OCI-LY7 (cell line): ENCODE measurements around the gene POR. TPM values are rescaled to one million over a fixed set of nuclear protein-coding genes. Genes with fewer than 3 reads are reported as not detected.

ENCODE experiments used
- BruUV-seq: library from RNA; stranded (reverse); fragments of 400-500 nt; replicated peaks from 2 replicates; lab custom pipeline; 2021; lab: Mats Ljungman, UMichigan
- CTCF ChIA-PET: fragments of 300-600 bp; sonication (Branson Sonifier 250); formaldehyde crosslinking; loops from one replicate; lab custom pipeline; 2022; ENCODE audit warnings: antibody characterized with exemption; ENCODE audit not compliant: unreplicated experiment; lab: Charles Lee
- POLR2A ChIA-PET: fragments of 300-600 bp; sonication (Branson Sonifier 250); formaldehyde crosslinking; loops from one replicate; lab custom pipeline; 2022; ENCODE audit warnings: antibody characterized with exemption; lab: Charles Lee
- DNase-seq: peaks from one replicate; pipeline ENCODE4 v3.0.0-alpha.2; 2015; ENCODE audit warnings: low spot score
- H2AFZ ChIP-seq: fragments of 200-600 bp; sonication (generic), shearing (Covaris generic); 2 replicates; pipeline ENCODE4 v1.6.1; 2014; ENCODE audit warnings: mild to moderate bottlenecking, antibody characterized with exemption, low read length, moderate library complexity
- H3K27ac ChIP-seq: fragments of 200-600 bp; sonication (generic); 2 replicates; pipeline ENCODE4 v1.5.1; 2014; ENCODE audit warnings: mixed run types, low read depth, mild to moderate bottlenecking, moderate library complexity, low read length, inconsistent platforms; ENCODE audit not compliant: poor library complexity, severe bottlenecking
- H3K36me3 ChIP-seq: fragments of 200-600 bp; sonication (generic); 2 replicates; pipeline ENCODE4 v1.6.1; 2014; ENCODE audit warnings: mild to moderate bottlenecking, antibody characterized with exemption, low read length, moderate library complexity, mixed read lengths; ENCODE audit not compliant: insufficient read depth
- H3K4me1 ChIP-seq: fragments of 200-600 bp; sonication (generic); 2 replicates; pipeline ENCODE4 v1.5.1; 2014; ENCODE audit warnings: mild to moderate bottlenecking, low read length; ENCODE audit not compliant: insufficient read depth, poor library complexity, severe bottlenecking
- H3K4me2 ChIP-seq: fragments of 200-600 bp; sonication (generic); 2 replicates; pipeline ENCODE4 v1.6.1; 2014; ENCODE audit warnings: mild to moderate bottlenecking, low read length
- H3K4me3 ChIP-seq: fragments of 200-600 bp; sonication (generic); 2 replicates; pipeline ENCODE4 v1.5.1; 2014; ENCODE audit warnings: mild to moderate bottlenecking, low read depth, low read length; ENCODE audit not compliant: poor library complexity, severe bottlenecking
- H3K79me2 ChIP-seq: fragments of 200-600 bp; sonication (generic); 2 replicates; pipeline ENCODE4 v1.6.1; 2016; ENCODE audit warnings: low read depth, mild to moderate bottlenecking, low read length, moderate library complexity, mixed read lengths; ENCODE audit not compliant: insufficient read depth
- H3K9me2 ChIP-seq: fragments of 200-600 bp; sonication (generic); 2 replicates; pipeline ENCODE4 v1.6.1; 2016; ENCODE audit warnings: mild to moderate bottlenecking, low read length, mixed read lengths; ENCODE audit not compliant: insufficient read depth
- H3K9me3 ChIP-seq: fragments of 200-600 bp; sonication (generic); 2 replicates; pipeline ENCODE4 v1.6.1; 2014; ENCODE audit warnings: mild to moderate bottlenecking, mixed run types, low read length, mixed read lengths
- H4K20me1 ChIP-seq: fragments of 200-600 bp; sonication (generic); 2 replicates; pipeline ENCODE4 v1.6.1; 2014; ENCODE audit warnings: mild to moderate bottlenecking, antibody characterized with exemption, low read length, moderate library complexity, mixed read lengths; ENCODE audit not compliant: insufficient read depth
- CTCF ChIP-seq: fragments of 200-600 bp; sonication (generic); conservative IDR thresholded peaks from 2 replicates; pipeline ENCODE4 v1.5.1; 2014; ENCODE audit warnings: mild to moderate bottlenecking, antibody characterized with exemption, low read length, moderate library complexity, mixed read lengths
- EZH2phosphoT487 ChIP-seq: fragments of 200-600 bp; sonication (generic); IDR thresholded peaks from 2 replicates; pipeline ENCODE4 v1.6.1; 2018; ENCODE audit warnings: low read depth, borderline replicate concordance, mild to moderate bottlenecking, mixed run types, antibody characterized with exemption, low read length, moderate library complexity, mixed read lengths
- intact Hi-C: fragments of 100-400 bp; cut with micrococcal nuclease; formaldehyde crosslinking; loops from one replicate; pipeline ENCODE4 v1.10.0; 2022; ENCODE audit not compliant: unreplicated experiment
- total RNA-seq, 2 experiments: library from RNA; depleted of rRNA in 1 of 2; stranded (reverse); fragments of >200 nt in 1 of 2; shearing (Covaris generic) in 1 of 2; gene quantifications; 2 replicates each; pipeline ENCODE4 v1.2.3, GENCODE V29; 2014 to 2022

Gene POR
- total RNA-seq, 2 experiments from 2014 or later, result 41.5 to 45.2 TPM

- no peak for DNase-seq
- Histone ChIP-seq H3K4me3 (no peak overlapping the region), H3K9me3 (no peaks in the 10 kb centered on the region), H3K36me3 (no peaks in the 10 kb centered on the region), H3K79me2 (no peaks in the 10 kb centered on the region), H3K4me1 (peaks cover 14% of the 10 kb centered on the region), H4K20me1 (no peaks in the 10 kb centered on the region; the same call in 1 of the 2 replicates), H3K4me2 (0 out of 2 replicates have a peak overlapping the region, but pooled peaks have one; percentile 70), H2AFZ (no peak overlapping the region), H3K9me2 (no peaks in the 10 kb centered on the region), H3K27ac (no peak overlapping the region)
- BruUV-seq, result no TSS peak
- POLR2A ChIA-PET, result interaction anchor here (1.3 kb wide), 1 partner anchor 9 kb away, joined by 3 read pairs; no protein-coding TSS in a partner anchor
- TF ChIP-seq CTCF (no peak), EZH2phosphoT487 (no peak)
- CTCF ChIA-PET, result no interaction called here
- intact Hi-C loops, result no loop called here
Measured at GRCh38 chr7:75913437-75913836, 1.5 kb upstream of the POR start.

DNA sequence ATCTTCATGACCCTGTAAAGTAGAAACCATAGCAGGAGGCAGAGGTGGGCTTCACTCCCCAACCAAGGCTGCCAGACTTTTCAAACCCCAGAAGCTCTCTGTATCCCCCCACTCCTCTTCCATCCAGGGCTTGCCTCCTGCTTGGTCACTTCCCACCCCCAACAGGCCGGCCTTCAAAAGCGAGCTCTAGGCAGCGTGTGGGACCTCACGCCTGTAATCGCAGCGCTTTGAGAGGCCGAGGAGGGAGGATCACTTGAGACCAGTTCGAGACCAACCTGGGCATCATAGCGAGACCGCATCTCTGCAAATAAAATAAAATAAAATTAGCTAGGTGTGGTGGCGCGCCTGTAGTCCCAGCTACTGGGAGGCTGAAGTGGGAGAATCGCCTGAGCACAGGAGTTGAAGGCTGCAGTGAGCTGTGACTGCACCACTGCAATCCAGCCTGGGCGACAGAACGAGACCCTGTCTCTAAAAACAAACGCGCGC lies 743 bp upstream of the POR start:
- Histone ChIP-seq H3K4me3 (peak overlapping the region; percentile 98), H3K9me2 (no peaks in the 10 kb centered on the region), H2AFZ (peak overlapping the region; percentile 33), H3K79me2 (no peaks in the 10 kb centered on the region), H3K4me2 (peak overlapping the region; percentile 70), H3K36me3 (no peaks in the 10 kb centered on the region), H3K9me3 (no peaks in the 10 kb centered on the region), H4K20me1 (no peaks in the 10 kb centered on the region; the same call in 1 of the 2 replicates), H3K27ac (peak overlapping the region; percentile 31), H3K4me1 (peaks cover 14% of the 10 kb centered on the region)
- TF ChIP-seq EZH2phosphoT487 (no peak), CTCF (no peak)
- intact Hi-C loops, result no loop called here
- ChIA-PET POLR2A (interaction anchor here (0.5 to 1.3 kb wide), 7 partner anchors 9 to 95 kb away, joined by 3 to 6 read pairs (median 3); partner anchors contain the start of gene RHBDD2), CTCF (interaction anchor here (0.6 kb wide), 1 partner anchor 18 kb away, joined by 3 read pairs; no protein-coding TSS in a partner anchor)
- DNase-seq, result no peak
- BruUV-seq, result TSS peak; percentile 93
